ENCODE measurements around the gene SPTLC1. TPM values are rescaled to one million over a fixed set of nuclear protein-coding genes. Genes with fewer than 3 reads are reported as not detected.
"Not testable (repeated sequence)": the region's sequence is repeated elsewhere in the genome, so short reads cannot be mapped to it uniquely, and the experiment has no call there.

The SPTLC1 gene
- total and polyA plus RNA-seq, 2 of the 8 experiments (the other 6 are each of a cell fraction or from before 2014, with no cell fraction given) = 34.2 to 62.1 TPM

DNA sequence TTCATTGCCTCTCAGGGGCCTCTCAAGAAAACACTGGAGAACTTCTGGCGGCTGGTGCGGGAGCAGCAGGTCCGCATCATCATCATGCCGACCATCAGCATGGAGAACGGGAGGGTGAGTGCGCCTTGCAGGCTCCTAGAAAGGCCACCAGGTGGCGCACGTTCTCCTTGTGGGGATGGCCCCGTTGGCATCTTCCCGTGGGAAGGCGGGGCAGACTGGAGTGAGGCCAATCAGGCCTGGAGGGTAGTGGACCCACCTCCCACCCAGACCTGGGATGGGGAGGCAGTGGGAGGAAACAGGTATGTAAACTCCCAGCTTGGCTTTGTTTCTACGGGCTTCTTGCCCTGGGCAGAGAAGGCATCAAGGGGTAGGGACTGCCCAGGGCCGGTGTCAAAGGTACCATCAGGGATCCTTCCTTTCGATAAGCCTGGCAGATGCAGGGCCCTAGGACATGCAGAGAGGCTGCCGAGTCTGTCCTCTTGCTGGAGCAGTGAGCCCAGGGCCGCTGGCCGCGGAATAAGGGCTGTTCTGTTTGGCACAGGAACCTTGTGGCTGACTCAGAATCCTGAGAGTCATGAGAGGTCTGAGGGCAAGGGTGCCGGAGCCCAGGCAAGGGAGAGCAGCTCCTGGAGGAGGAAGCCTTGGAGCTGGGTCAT, 18.9 kb upstream of the SPTLC1 start (continued):
- TF ChIP-seq, protein P1, sequence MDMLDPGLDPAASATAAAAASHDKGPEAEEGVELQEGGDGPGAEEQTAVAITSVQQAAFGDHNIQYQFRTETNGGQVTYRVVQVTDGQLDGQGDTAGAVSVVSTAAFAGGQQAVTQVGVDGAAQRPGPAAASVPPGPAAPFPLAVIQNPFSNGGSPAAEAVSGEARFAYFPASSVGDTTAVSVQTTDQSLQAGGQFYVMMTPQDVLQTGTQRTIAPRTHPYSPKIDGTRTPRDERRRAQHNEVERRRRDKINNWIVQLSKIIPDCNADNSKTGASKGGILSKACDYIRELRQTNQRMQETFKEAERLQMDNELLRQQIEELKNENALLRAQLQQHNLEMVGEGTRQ (IDR thresholded peaks at IDR 0.05; ENCODE audit: low read length) = no peak
- TF ChIP-seq MAFK (IDR thresholded peaks at IDR 0.05; ENCODE audit: low read depth, low read length) (no peak), ZNF274 (IDR thresholded peaks at IDR 0.05; ENCODE audit: borderline replicate concordance, extremely low read depth, low read length) (no peak)

DNA sequence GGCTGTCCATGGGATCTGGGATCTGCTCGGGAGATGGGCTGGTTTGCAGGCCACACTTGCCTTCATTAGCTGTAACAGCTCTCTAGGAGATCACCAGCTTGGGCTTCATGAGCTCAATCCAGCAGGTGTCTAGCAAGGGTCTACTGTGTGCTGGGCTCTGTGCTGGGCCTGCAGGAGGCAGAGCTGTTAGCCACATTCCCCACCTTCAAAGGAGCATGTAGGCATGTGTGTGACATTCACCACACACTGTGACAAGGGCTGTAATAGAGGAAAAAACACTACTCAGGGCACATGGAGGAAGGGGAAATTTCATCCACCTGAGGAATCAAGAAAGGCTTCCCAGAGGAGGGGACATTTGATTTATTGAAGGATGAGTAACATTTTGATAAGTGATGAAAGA, 17.7 kb upstream of the SPTLC1 start:
- H3K27me3 ChIP-seq (replicated peaks in 1 of 4; ENCODE audit: control insufficient read depth in 3 of 4, extremely low read depth in 1 of 4, insufficient read depth in 3 of 4, low read length in 3 of 4); H3K4me3 ChIP-seq (ENCODE audit: extremely low read depth in 1 of 4, insufficient read depth in 2 of 4, low read depth in 3 of 4, low read length in 4 of 4); FAIRE-seq; H2BK5ac ChIP-seq (ENCODE audit: low read depth, low read length); H2AFZ ChIP-seq (ENCODE audit: low read length); H3K9me3 ChIP-seq (ENCODE audit: insufficient read depth in 2 of 2, low read depth in 1 of 2, low read length in 1 of 2); H3K23ac ChIP-seq (ENCODE audit: insufficient read length); H3K79me2 ChIP-seq (ENCODE audit: control insufficient read depth in 1 of 2, insufficient read depth in 2 of 2, low read length in 2 of 2); H3K56ac ChIP-seq (replicated peaks; ENCODE audit: insufficient read length, low read depth, low read length); H2BK20ac ChIP-seq (ENCODE audit: low read length); H3K4me1 ChIP-seq (replicated peaks in 1 of 4; ENCODE audit: control insufficient read depth in 3 of 4, insufficient read depth in 4 of 4, low read length in 3 of 4); H3K36me3 ChIP-seq (ENCODE audit: control insufficient read depth in 2 of 4, insufficient read depth in 4 of 4, low read length in 3 of 4); H2BK120ac ChIP-seq (replicated peaks; ENCODE audit: low read depth, low read length); H4K91ac ChIP-seq (replicated peaks; ENCODE audit: insufficient read length, low read length); H3K79me1 ChIP-seq (ENCODE audit: low read depth, low read length); H2BK15ac ChIP-seq (ENCODE audit: low read length); H4K8ac ChIP-seq (ENCODE audit: extremely low read depth, insufficient read depth, low read length); H4K5ac ChIP-seq (ENCODE audit: insufficient read length, low read depth, low read length); H2BK12ac ChIP-seq (ENCODE audit: low read depth, low read length); H3K9ac ChIP-seq (replicated peaks in 1 of 4; ENCODE audit: extremely low read depth in 1 of 4, low read depth in 3 of 4, low read length in 3 of 4); H3K23me2 ChIP-seq (ENCODE audit: low read depth, low read length); H3K14ac ChIP-seq (ENCODE audit: insufficient read length); H3K4me2 ChIP-seq (ENCODE audit: insufficient read depth in 1 of 2, low read depth in 2 of 2, low read length in 2 of 2); H3K4ac ChIP-seq (replicated peaks; ENCODE audit: insufficient read length, low read depth, low read length); H3K27ac ChIP-seq (ENCODE audit: low read depth, low read length); H3K18ac ChIP-seq (ENCODE audit: extremely low read depth, low read length); H2AK5ac ChIP-seq (ENCODE audit: low read depth, low read length); CTCF ChIA-PET (ENCODE audit: partially characterized antibody); DNase-seq (ENCODE audit: low read depth in 1 of 2, low spot score in 2 of 2); H4K20me1 ChIP-seq (replicated peaks in 1 of 2; ENCODE audit: control insufficient read depth in 1 of 2, insufficient read depth in 2 of 2, low read length in 2 of 2): not testable (repeated sequence)
- WGBS, 2 experiments (ENCODE audit: extremely low coverage in 1 of 2, insufficient coverage in 1 of 2, insufficient read length in 1 of 2, insufficient replicate concordance in 2 of 2, low coverage in 1 of 2, low lambda C conversion rate in 2 of 2, missing lambda C conversion rate in 1 of 2) = 92% methylated on average over 1 of the region's 1 CpG; no CpG with 5 or more reads in 1 of the 2 experiments
- POLR2A ChIA-PET (ENCODE audit: partially characterized antibody) = interaction anchor here (0.8 to 1.1 kb wide), 2 partner anchors 10 to 18 kb away, joined by 3 read pairs; no protein-coding TSS in a partner anchor
